HG02678 (cell line): ENCODE results near the gene NCOA1.
"Not testable (repeated sequence)": the region's sequence is repeated elsewhere in the genome, so short reads cannot be mapped to it uniquely, and the experiment has no call there.

Experiments
- ATAC-seq: cut with Tn5 transposase; IDR thresholded peaks from one replicate; pipeline ENCODE4 v1.9.1; 2021; ENCODE audit warnings: mild to moderate bottlenecking, moderate library complexity; ENCODE audit not compliant: unreplicated experiment

The NCOA1 gene

GRCh38 chr2:24532057-24532456, 41.0 kb downstream of the NCOA1 start:
- ATAC-seq = not testable (repeated sequence)

DNA sequence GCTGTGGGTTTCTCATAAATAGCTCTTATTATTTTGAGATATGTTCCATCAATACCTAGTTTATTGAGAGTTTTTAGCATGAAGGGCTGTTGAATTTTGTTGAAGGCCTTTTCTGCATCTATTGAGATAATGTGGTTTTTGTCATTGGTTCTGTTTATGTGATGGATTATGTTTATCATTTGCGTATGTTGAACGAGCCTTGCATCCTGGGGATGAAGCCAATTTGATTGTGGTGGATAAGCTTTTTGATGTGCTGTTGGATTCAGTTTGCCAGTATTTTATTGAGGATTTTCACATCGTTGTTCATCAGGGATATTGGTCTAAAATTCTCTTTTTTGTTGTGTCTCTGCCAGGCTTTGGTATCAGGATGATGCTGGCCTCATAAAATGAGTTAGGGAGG, 42.5 kb downstream of the NCOA1 start:
- ATAC-seq = not testable (repeated sequence)

DNA sequence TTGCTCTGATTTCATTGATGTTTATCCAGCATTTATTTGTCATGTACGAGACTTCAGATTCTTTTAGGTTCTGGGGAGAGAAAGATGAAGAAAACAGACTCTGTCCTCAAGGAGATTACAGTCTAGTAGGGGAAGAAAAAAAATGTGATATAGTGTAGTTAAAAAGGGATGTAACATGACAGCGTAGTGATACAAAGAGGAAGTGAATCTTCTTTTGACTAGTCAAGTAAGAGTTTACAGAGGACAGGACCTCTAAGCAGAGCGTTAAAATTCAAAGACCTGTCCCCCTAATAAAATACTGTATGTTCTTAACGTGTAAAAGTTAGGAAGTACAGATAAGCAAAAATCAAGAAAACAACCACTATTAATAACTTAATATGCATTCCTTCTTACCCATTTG, 47.7 kb downstream of the NCOA1 start:
- ATAC-seq = no peak

DNA sequence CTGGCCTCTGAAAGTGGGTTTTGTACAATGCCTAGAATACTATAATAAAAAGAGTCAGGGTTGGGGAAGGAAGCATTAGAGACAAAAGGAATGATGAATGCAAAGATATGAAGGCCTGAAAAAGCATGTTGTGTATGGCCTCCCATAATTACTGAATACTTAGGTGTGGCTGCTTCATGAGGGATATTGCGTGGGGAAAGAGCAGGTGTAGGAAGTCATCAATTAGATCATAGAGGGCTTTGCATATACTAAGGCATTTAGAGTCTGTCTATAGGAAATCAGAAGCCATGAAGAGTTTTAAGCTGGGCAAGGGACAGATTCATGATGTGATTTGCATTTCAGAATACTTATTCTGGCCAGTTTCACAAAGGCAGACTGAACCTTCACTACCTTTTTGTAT, 48.2 kb downstream of the NCOA1 start:
- ATAC-seq = no peak

GRCh38 chr2:24540011-24540477, 49.0 kb downstream of the NCOA1 start:
- ATAC-seq = no peak

GRCh38 chr2:24541621-24542020, 50.6 kb downstream of the NCOA1 start:
- ATAC-seq = no peak

- no peak for ATAC-seq
Observed at GRCh38 chr2:24542269-24542872, 51.3 kb downstream of the NCOA1 start.

GRCh38 chr2:24543252-24543651, 52.2 kb downstream of the NCOA1 start:
- no peak for ATAC-seq

- ATAC-seq = no peak
Observed at GRCh38 chr2:24544456-24545115, 53.5 kb downstream of the NCOA1 start.

- ATAC-seq = no peak
Observed at GRCh38 chr2:24546669-24547068, 55.6 kb downstream of the NCOA1 start.

GRCh38 chr2:24548058-24548457, 57.0 kb downstream of the NCOA1 start:
- ATAC-seq = no peak

DNA sequence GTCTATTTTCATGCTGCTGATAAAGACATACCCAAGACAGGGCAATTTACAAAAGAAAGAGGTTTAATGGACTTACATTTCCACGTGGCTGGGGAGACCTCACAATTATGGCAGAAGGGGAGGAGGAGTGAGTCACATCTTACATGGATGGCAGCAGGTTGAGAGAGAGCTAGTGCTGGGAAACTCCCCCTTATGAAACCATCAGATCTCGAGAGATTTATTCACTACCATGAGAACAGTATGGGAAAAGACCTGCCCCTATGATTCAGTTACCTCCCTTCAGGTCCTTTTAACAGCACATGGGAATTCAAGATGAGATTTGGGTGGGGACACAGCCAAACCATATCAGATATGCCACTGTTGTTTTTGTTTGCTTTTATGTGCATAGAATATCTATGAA, 59.2 kb downstream of the NCOA1 start:
- ATAC-seq = not testable (repeated sequence)

- ATAC-seq = no peak
Observed at GRCh38 chr2:24551016-24551415, 60.0 kb downstream of the NCOA1 start.

- no peak for ATAC-seq
Observed at GRCh38 chr2:24552836-24553235, 61.8 kb downstream of the NCOA1 start.

DNA sequence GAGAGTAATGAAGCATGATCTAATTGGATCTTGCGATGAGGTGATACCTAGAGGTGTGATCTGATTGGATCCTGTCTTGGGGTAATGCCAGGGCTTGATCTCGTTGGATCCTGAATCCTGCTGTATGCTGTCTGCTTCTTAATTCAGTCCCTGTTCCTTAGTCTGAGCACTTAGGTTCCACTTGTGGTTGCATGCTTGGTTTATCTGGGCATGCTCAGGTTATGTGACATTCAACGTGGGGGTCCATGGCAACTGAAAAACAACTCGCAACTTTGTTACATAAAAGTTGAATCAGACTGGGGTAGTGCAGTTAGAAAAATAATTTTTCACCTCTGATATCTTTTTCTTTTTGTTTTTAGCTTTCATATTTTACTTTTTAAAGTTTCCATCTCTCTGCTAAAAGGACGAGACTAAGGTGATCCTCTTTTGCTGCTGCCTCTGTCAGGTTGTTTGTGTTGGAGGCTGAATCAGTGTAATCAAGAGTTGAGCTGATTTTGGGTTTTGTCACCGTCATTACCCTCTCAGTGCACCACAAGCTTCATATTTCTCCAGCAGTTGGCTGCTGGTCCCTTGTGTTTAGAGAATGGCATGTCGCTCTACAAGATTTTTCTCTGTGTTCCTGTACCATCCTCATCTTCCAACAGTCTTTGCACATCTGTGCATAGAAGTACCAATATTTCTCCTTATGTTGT, 67.9 kb downstream of the NCOA1 start:
- no peak for ATAC-seq

GRCh38 chr2:24559473-24560113, 68.5 kb downstream of the NCOA1 start:
- no peak for ATAC-seq

DNA sequence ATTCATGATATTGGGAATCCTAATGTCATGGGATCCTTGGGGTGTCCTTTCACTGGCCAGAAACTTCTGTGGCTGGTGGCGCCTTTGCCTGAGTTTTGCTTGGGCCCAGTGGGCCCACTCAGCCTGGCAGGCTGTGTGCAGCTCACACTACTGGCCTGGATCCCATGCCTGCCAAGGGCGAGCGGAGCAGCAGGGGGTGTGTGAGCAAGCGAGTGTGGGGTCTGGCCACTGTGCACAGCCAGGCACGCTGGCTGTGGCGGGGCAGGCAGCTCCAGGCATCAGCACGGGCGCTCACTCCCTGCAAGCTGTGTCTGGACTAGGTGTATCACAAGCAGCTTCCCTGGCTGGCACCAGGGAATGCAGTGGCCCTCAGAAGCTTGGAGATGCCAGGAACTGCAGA, 74.5 kb downstream of the NCOA1 start:
- ATAC-seq = no peak

- no peak for ATAC-seq
Observed at GRCh38 chr2:24566209-24566608, 75.2 kb downstream of the NCOA1 start.

DNA sequence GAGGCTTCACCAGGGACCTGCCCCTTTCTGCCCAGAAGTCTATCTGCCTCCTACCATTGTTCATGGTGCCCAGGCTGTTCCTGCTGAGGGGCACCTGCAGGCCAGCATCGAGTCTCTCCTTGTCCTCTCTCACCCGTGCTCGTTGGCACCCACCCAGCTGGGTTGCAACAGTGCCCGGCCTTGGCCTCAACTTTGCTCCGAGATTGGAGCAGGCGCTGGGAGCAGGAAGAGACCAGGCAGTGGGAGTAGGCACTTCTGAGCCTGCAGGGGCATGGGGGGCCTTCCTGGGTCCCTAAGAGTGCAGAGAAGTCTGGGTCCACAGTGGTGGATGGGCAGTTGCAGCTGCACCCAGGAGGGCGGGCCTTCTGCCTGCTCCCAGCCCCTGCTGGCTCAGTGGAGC, 75.6 kb downstream of the NCOA1 start:
- ATAC-seq = no peak

GRCh38 chr2:24568551-24568950, 77.5 kb downstream of the NCOA1 start:
- no peak for ATAC-seq

- ATAC-seq = not testable (repeated sequence)
Observed at GRCh38 chr2:24569565-24569964, 78.5 kb downstream of the NCOA1 start.

GRCh38 chr2:24570225-24570624, 79.2 kb downstream of the NCOA1 start:
- ATAC-seq = no peak
